ENCODE results near the gene SURF2. TPM values are rescaled to one million over a fixed set of nuclear protein-coding genes. Genes with fewer than 3 reads are reported as not detected.

Gene SURF2
- total RNA-seq, 1 experiment from 2014 or later: 27.8 TPM

GRCh38 chr9:133327834-133328484 lies 28.4 kb upstream of the SURF2 start:
- no peak for DNase-seq (ENCODE audit: low read depth, low spot score)
- RAD21 ChIA-PET (ENCODE audit: low non-redundant PET in 1 of 2, low total read pairs in 2 of 2, uncharacterized antibody in 2 of 2, unreplicated experiment in 2 of 2): no interaction called here
- Histone ChIP-seq H3K4me1 (ENCODE audit: control insufficient read depth in 1 of 2, insufficient read depth in 2 of 2, low read length in 2 of 2) (peaks cover 0 to 5% of the 10 kb centered on the region in 2 experiments; a peak in 2 of 4 replicates), H3K9me3 (ENCODE audit: control insufficient read depth in 1 of 2, insufficient read depth in 1 of 2, low read depth in 1 of 2, low read length in 2 of 2) (no peaks in the 10 kb centered on the region), H3K9ac (ENCODE audit: low read length) (no peak overlapping the region), H3K9me2 (ENCODE audit: insufficient read depth) (no peaks in the 10 kb centered on the region), H3K27ac (ENCODE audit: low read depth, low read length) (no peak overlapping the region), H3K36me3 (ENCODE audit: control insufficient read depth in 1 of 2, insufficient read depth in 2 of 2, low read length in 2 of 2) (peaks cover 21 to 23% of the 10 kb centered on the region in 2 experiments; a peak in 3 of 4 replicates), H3K27me3 (ENCODE audit: insufficient read depth, low read length) (no peaks in the 10 kb centered on the region), H2AFZ (ENCODE audit: low read depth, low read length, poor library complexity, severe bottlenecking) (no peak overlapping the region), H3K4me3 (replicated peaks in 1 of 2; ENCODE audit: low read depth in 1 of 2, low read length in 2 of 2) (no peak overlapping the region), H3K79me2 (ENCODE audit: insufficient read depth, low read length) (peaks cover 13% of the 10 kb centered on the region; the same call in 1 of the 2 replicates), H4K20me1 (ENCODE audit: insufficient read depth) (no peaks in the 10 kb centered on the region; the same call in 1 of the 2 replicates), H3K4me2 (ENCODE audit: low read length) (no peak overlapping the region)
- CTCF ChIA-PET: interaction anchor here (0.9 kb wide), 1 partner anchor 142 kb away, joined by 3 read pairs; no protein-coding TSS in a partner anchor
- intact Hi-C loops (cut with micrococcal nuclease): loop anchor here (2.0 to 5.0 kb wide), 3 partner anchors 76 to 143 kb away; no protein-coding TSS in a partner anchor
- TF ChIP-seq POLR2A (IDR thresholded peaks at IDR 0.05; ENCODE audit: borderline replicate concordance, extremely low read depth, insufficient read depth, insufficient read length): no peak
- no peak for TF ChIP-seq JUND (IDR thresholded peaks at IDR 0.05)
- no peak for TF ChIP-seq ZFX (IDR thresholded peaks at IDR 0.05)
- no peak for TF ChIP-seq SIN3A (IDR thresholded peaks at IDR 0.05; ENCODE audit: low read depth)
- no peak for TF ChIP-seq REST (IDR thresholded peaks at IDR 0.05; ENCODE audit: low read depth)
- TF ChIP-seq ATF3 (IDR thresholded peaks at IDR 0.05): no peak
- no peak for TF ChIP-seq RAD21 (IDR thresholded peaks at IDR 0.05; ENCODE audit: low read depth)
- no peak; the same call in 1 of the 2 replicates for TF ChIP-seq POLR2AphosphoS5 (IDR thresholded peaks at IDR 0.05; ENCODE audit: low read depth, low read length)
- no peak for TF ChIP-seq CTCF (IDR thresholded peaks at IDR 0.05 in 2 of 3, conservative IDR thresholded peaks at IDR 0.05 in 1 of 3; ENCODE audit: borderline replicate concordance in 1 of 3, insufficient read depth in 1 of 3, low read depth in 2 of 3, low read length in 2 of 3)
- TF ChIP-seq EZH2phosphoT487 (IDR thresholded peaks at IDR 0.05; ENCODE audit: borderline replicate concordance): no peak
- no peak for TF ChIP-seq EGR1 (IDR thresholded peaks at IDR 0.05; ENCODE audit: low read depth)
- TF ChIP-seq CEBPB (IDR thresholded peaks at IDR 0.05; ENCODE audit: low read depth): no peak
- TF ChIP-seq MAX (IDR thresholded peaks at IDR 0.05): no peak
- no peak for TF ChIP-seq YY1 (IDR thresholded peaks at IDR 0.05; ENCODE audit: extremely low read depth, insufficient replicate concordance, low read depth, low read length)
- no peak for TF ChIP-seq ZNF274 (IDR thresholded peaks at IDR 0.05; ENCODE audit: low read depth, low read length)
- no peak for TF ChIP-seq ZBTB33 (IDR thresholded peaks at IDR 0.05; ENCODE audit: extremely low read depth, insufficient replicate concordance, low read length)
- no peak for TF ChIP-seq EZH2 (IDR thresholded peaks at IDR 0.05)
- POLR2A ChIA-PET: no interaction called here
- no TSS peak for BruUV-seq (replicated peaks)
- no peak for ATAC-seq
